SKM-1 (cell line): ENCODE measurements around the gene MAN1C1.

Experiments
- DNase-seq: peaks from one replicate; lab custom pipeline; 2025; ENCODE audit not compliant: unreplicated experiment; lab: John Stamatoyannopoulos, UW

MAN1C1 gene

GRCh38 chr1:25757151-25757845 is 140.7 kb downstream of the MAN1C1 start:
- DNase-seq = no peak

- DNase-seq = no peak
These were observed 141.2 kb downstream of the MAN1C1 start for GRCh38 chr1:25757846-25758185.

- DNase-seq = no peak
These were observed 142.0 kb downstream of the MAN1C1 start for GRCh38 chr1:25758466-25759070.

GRCh38 chr1:25760122-25760719 is 143.6 kb downstream of the MAN1C1 start:
- no peak for DNase-seq

GRCh38 chr1:25760871-25761270 is 144.3 kb downstream of the MAN1C1 start:
- no peak for DNase-seq

- DNase-seq = no peak
These were observed 146.9 kb downstream of the MAN1C1 start for GRCh38 chr1:25763493-25763892.

- no peak for DNase-seq
These were observed 148.7 kb downstream of the MAN1C1 start for GRCh38 chr1:25765136-25765922.

GRCh38 chr1:25765923-25766589 is 149.5 kb downstream of the MAN1C1 start:
- DNase-seq = no peak

GRCh38 chr1:25766721-25767436 is 150.3 kb downstream of the MAN1C1 start:
- no peak for DNase-seq

GRCh38 chr1:25767437-25767770 is 150.8 kb downstream of the MAN1C1 start:
- DNase-seq = no peak

- DNase-seq = no peak
These were observed 152.4 kb downstream of the MAN1C1 start for GRCh38 chr1:25768999-25769398.

- no peak for DNase-seq
These were observed 153.2 kb downstream of the MAN1C1 start for GRCh38 chr1:25769625-25770383.

- no peak for DNase-seq
These were observed 154.1 kb downstream of the MAN1C1 start for GRCh38 chr1:25770541-25771220.

GRCh38 chr1:25771221-25772114 is 154.9 kb downstream of the MAN1C1 start:
- DNase-seq = no peak

- DNase-seq = no peak
These were observed 155.6 kb downstream of the MAN1C1 start for GRCh38 chr1:25772164-25772563.

- no peak for DNase-seq
These were observed 156.2 kb downstream of the MAN1C1 start for GRCh38 chr1:25772692-25773245.

- no peak for DNase-seq
These were observed 157.0 kb downstream of the MAN1C1 start for GRCh38 chr1:25773441-25774125.
